Coronary artery (tissue), 2 donors: ENCODE results near the gene FAHD2A.
"Not testable (repeated sequence)": the region's sequence is repeated elsewhere in the genome, so short reads cannot be mapped to it uniquely, and the experiment has no call there.

ENCODE experiments used
- DNase-seq: peaks from one replicate; pipeline ENCODE4 v3.0.0-alpha.2; 2017; ENCODE audit warnings: low spot score
- H3K27ac ChIP-seq, 2 donors: fragments of 200-600 bp; sonication (generic); one replicate each; pipeline ENCODE4 v1.5.1; 2016 to 2019
- H3K4me3 ChIP-seq: fragments of 200-600 bp; sonication (generic); 2 replicates; pipeline ENCODE4 v1.5.1; 2016; ENCODE audit warnings: mild to moderate bottlenecking, moderate library complexity
- TF ChIP-seq, protein P1 (sequence below): fragments of 200-600 bp; sonication (generic); IDR thresholded peaks from one replicate; pipeline ENCODE4 v1.5.1; 2019; ENCODE audit warnings: antibody characterized with exemption

FAHD2A gene

DNA sequence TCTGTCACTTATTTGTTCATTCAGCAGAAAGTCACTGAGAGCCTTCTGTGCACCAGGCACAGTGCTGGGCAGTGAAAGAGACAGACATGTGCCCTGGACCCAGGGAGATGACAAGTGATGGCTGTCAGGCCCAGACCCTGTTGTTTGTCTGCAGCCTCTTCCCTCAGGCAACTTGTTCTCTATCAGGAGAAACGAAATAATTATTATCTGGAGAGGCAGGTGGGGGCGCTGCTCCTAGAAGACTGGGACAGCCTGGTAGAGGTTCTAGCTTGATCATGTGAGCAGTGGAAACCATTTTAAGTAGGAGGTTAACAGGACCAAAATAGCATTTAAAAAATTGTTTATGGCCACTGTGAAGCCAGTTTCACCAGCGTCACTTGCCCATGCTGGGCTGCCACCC lies 2.2 kb downstream of the FAHD2A start:
- not testable (repeated sequence) for H3K27ac ChIP-seq, DNase-seq, H3K4me3 ChIP-seq

DNA sequence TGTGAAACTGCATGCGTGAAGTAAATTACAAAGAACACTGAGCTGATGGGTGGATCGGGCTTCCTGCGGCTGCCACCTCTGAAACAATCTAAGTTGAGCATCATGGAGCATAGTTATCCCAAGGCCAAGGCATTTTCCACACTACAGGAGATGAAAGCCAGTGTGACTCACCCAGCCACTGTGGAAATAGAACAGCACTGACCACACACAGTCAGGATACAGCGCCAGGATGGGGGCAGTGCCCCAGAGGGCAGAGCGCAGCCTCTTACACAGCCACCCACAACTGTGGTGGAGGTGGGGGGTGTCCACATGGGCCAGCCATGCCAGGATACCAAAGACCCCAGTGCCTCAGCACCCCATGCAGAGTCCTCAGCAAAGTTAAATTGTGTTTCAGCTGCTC lies 8.7 kb downstream of the FAHD2A start:
- H3K27ac ChIP-seq, H3K4me3 ChIP-seq: not testable (repeated sequence)
- DNase-seq, result peak; percentile 36

DNA sequence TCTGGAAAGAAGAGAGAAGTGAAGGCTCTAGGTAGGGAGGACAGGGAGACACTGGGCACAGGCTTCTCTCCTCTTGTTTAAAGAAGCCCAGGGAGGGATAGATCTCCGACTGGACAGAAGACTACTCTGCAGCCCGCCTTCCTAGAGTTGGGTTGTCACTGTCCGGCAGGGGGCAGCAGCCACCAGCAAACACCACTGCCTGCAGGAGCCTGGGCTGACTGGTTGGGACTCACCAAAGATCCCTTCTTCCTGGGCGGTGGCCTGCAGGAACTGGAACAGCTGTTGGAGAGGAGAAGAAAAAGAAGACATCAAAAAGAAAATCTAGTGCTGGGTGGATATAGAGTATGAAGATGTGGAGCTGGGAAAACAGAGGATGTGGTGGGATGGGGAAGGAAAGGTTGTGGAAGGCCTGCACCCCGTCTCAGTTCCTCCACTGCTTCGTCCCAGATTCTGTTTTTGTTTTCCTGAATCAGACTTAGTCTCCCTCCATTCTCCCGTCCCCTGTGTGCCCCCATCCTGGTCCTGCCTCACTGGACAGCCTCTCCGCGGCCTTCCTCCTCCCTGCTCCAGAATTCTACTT lies 11.6 kb downstream of the FAHD2A start:
- TF ChIP-seq, protein P1, sequence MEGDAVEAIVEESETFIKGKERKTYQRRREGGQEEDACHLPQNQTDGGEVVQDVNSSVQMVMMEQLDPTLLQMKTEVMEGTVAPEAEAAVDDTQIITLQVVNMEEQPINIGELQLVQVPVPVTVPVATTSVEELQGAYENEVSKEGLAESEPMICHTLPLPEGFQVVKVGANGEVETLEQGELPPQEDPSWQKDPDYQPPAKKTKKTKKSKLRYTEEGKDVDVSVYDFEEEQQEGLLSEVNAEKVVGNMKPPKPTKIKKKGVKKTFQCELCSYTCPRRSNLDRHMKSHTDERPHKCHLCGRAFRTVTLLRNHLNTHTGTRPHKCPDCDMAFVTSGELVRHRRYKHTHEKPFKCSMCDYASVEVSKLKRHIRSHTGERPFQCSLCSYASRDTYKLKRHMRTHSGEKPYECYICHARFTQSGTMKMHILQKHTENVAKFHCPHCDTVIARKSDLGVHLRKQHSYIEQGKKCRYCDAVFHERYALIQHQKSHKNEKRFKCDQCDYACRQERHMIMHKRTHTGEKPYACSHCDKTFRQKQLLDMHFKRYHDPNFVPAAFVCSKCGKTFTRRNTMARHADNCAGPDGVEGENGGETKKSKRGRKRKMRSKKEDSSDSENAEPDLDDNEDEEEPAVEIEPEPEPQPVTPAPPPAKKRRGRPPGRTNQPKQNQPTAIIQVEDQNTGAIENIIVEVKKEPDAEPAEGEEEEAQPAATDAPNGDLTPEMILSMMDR, result peak; percentile 75
- not testable (repeated sequence) for H3K4me3 ChIP-seq
- DNase-seq, result peak; percentile 78
- H3K27ac ChIP-seq, result peak overlapping the region in 1 of 2 donors; percentile 5

DNA sequence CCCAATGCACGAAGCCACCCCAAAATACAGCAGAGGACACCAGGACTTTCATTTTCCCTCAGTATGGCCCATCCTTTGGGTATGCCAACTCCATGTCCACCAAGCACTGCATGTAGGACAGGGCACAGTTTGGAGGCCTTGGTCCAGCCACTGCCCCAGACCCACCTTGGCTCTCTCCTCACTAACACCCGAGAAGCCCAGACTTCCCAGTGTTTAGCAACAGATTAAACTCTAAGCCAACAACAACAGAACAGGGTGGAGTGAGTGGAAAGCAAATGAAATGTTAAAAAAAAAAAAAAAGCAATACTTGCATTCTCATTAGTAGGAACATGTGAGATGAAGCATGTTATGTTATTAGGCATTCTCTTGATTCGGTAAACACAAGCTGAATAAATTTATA lies 12.6 kb downstream of the FAHD2A start:
- DNase-seq, H3K4me3 ChIP-seq, H3K27ac ChIP-seq: not testable (repeated sequence)

DNA sequence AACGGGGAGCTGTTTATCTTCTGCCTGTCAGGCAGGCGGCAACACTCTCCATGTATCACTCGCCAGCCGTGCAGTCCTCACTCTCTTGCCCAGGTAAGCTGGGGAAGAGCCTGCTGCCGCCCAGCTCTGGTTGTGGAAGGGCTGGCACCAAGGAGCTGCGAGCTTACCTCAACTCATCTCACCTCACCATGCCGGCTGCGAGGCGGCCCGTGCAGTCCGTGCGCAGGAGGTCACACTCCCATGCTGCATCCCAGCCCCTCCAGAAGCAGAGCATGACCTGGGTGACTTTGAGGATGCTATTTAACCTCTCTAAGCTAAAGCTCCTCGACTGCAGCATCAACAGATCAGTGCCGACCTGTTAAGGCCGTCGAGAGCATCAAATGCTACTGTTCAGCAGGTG lies 13.1 kb downstream of the FAHD2A start:
- DNase-seq, H3K4me3 ChIP-seq, H3K27ac ChIP-seq: not testable (repeated sequence)

DNA sequence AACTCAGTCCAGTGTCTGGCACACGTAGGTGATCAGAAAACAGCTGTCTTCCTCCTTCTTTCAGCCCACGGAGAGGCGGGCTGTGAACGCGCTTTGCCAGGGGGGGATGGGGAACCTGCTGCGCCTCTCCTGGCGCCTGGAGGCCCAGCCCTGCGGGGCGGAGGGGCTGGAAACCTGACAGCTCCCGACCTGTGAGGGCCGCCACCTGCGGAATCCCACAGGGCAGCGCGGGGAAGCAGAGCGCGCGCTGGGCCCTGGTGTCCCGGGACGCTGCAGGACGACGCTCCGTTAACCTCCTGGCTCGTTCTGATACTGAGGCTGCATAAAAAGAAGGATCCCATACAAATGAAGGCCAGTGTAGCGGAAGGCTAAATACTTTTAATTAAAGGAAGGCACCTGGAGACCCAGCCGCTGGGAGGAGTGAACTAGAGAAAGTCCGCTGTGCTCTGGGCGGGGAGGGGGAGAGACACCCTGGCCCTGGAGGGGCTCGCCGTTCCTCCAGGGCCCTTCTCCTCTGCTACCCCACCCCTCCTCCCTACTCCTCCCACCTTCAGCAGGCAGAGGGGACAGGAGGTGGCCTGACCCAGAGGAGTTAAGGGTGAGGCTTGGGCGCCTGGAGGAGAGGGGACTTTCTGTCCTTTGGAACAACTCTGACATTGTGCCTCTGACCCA lies 24.8 kb downstream of the FAHD2A start:
- not testable (repeated sequence) for H3K27ac ChIP-seq, DNase-seq, H3K4me3 ChIP-seq

DNA sequence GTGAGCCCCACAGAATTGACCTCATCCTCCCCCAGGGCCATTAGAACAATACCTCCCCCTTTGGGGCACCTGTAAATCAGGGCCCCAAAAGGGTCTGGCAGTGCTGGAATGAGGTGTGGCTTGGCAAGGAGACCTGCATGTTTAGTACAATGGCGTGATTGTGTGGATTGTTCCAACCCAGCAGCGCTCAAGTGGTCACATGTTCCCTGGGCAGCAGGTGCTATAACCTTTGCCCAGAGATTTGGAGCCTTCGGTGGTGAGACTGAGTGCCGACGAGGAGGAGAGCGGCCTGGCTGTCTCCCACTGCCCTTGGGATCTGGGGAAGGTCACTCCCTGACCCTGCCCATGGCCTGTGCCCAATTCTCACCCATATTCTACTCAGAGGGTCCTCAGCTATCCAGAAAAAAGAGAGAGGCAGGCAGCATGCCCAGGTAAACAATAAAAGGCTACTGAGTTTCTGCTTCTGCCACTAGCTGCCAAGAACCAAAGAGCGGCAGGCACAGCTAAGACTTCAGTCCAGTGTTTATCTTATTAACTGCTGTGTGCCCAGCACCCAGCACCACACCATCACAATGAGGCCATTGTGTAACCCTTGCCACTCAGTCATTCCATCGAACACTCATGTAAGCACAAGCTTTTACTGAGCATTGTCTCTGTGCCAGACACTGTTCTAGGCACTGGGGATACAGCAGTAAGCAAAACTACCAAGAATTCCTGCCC lies 27.4 kb downstream of the FAHD2A start:
- DNase-seq, H3K27ac ChIP-seq, H3K4me3 ChIP-seq: not testable (repeated sequence)

DNA sequence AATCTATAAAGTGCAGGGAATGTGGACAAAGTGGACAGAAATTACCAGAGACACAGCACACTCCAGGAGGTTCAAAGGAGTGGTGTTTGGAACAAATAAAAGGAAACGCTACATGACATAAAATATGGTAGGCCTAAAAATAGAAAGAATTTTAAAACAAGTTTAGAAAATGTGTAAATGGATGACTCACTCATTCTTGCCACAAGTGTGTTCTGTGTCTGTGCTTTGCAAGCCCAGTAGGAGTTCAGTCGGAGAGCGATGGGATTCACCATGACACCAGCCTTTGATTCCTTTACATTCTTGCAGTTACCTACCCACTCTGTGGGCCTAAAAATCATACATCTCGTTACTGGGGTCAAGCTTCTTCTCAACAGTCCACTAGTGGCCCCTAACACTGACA lies 30.9 kb downstream of the FAHD2A start:
- H3K4me3 ChIP-seq, H3K27ac ChIP-seq, DNase-seq: not testable (repeated sequence)

DNA sequence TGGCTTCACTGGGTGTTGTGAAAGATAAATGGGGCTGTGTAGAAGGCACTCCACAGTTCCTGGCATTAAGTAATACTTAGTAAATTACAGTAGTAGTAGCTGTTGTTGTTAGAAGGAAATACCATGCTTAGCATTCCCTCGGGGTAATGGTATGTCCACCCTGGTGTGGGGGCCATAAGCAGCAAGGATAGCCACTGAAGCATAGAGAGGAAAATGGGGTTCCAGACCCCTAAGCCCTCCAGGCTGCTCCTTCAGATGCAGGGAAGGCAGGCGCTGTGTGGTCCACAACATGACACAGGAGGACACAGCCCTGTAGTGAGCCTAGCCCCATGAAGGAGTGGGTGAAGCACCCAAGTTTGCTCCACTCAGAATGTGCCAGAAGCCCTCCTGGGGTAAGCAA lies 31.5 kb downstream of the FAHD2A start:
- H3K27ac ChIP-seq, DNase-seq, H3K4me3 ChIP-seq: not testable (repeated sequence)

DNA sequence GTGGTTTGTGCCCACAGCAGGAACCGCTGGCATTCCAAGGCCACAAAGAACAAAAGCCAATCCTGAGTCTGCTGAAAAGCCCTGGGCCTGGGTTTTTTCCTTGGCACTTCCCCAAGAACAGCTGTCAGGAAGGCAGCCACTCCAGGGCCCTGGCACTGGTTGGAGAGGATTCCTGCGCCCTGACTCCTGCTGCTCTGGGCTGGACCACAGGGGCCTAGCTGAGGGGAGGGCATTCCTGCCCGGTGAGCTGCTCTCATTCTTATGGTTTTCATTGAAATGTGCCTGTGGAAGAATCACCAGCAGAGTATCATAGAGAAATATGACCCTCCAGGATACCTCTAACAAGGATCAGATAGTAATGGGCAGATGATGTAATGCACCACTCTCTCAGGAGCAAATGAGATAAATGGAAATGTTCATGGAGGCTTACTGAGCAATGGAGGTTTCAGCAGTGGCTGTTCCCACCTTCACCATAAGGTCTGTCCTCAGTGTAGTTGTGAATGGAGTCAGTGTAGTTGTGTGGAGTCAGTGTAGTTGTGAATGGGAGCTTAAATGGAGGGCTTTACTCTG lies 32.1 kb downstream of the FAHD2A start:
- H3K4me3 ChIP-seq, H3K27ac ChIP-seq, DNase-seq: not testable (repeated sequence)

DNA sequence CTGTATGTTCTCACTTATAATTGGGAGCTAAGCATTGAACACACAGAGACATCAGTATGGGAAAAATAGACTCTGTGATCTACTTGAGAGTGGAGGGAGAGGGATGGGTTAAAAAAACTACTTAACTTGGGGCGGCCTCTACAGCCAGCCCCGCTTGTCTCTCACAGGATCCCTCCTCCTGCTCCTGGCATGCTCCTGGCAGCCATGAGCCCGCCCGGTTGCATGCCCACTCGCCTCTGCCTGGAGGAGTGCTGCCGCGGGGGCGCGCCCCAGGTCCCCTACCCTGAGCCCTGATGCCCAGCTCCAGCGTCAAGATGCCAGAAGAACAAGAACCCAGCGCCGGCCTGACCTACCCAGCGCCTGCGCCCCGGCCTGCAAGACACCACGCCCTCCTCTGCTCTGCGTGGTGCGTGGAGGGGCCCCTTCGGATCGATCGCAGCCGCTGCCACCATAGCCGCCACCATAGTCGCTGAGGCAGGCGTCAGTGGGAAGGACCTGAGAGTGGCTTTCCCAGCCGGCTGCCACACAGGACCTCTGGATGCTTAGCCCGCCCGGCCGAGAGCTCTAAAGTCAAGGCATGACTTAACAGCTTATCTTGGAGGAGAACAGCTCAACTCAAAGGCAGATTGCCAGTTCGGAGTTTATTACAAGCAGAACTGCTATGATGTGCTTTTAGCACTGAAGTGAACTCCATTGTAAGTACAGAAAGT lies 32.8 kb downstream of the FAHD2A start:
- H3K27ac ChIP-seq, H3K4me3 ChIP-seq, DNase-seq: not testable (repeated sequence)

DNA sequence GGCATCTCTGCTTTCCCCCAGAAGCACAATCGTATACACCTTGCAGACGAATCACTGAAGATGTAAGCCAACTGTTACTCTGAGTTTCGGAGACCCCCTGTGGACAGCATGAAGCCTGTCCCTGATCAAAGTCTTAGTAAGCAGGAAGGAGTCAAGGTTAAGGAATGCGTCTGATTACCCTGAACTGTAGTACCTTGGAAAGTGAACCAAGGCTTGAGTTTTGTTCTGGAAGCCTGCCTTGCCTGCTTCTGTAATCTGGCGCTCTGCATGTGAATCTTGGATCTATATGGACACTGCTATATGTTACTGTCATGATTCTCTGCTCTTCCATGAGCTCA lies 33.3 kb downstream of the FAHD2A start:
- not testable (repeated sequence) for H3K27ac ChIP-seq, DNase-seq, H3K4me3 ChIP-seq

DNA sequence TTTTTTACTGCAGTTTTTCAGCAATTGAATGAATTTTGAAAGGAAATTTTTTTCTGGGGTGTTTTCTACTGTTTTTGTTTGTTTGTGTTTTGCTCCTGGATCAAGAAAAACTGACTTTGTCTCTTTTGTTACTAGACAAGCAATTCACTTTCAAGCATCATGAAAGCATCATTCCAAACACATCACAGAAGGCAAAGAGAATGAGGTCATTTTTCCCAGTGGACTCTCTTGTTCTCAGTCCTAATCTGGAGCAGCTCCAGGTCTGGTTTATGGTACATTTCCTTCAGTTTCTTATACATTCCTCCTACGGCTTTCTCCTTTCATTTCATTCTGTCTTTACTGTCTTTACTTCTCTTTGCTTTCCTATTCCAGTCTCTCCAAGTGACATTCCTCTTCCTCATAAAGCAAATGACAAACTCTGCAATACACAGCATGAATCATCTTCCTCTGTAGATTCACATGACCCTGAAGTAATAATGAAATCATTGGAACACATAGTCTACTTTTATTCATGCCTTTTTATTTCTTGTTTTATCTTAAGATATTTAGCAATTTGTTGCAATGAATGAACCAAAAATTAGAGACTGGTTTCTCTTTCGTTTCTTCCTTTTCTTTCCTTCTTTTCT lies 40.1 kb downstream of the FAHD2A start:
- DNase-seq, H3K27ac ChIP-seq, H3K4me3 ChIP-seq: not testable (repeated sequence)

DNA sequence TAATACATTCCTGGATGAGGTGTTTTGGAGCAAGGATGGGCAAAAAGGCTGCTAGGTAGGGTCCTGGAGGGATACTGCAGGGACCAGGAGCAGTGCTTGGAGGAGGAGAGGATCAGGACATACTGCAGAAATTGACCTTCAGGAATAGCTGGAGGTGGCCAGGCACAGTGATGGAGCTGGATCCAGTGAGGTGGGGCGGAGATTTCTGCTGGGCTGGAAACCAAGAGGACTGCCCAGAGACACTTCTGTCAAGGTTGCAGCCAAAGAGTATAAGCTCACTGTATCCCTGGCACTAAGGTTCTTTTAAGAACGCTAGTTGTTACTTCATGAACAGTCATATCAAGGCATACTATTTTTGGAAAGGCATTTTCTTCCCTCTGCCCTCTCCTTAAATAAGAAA lies 42.8 kb downstream of the FAHD2A start:
- H3K27ac ChIP-seq, H3K4me3 ChIP-seq, DNase-seq: not testable (repeated sequence)

DNA sequence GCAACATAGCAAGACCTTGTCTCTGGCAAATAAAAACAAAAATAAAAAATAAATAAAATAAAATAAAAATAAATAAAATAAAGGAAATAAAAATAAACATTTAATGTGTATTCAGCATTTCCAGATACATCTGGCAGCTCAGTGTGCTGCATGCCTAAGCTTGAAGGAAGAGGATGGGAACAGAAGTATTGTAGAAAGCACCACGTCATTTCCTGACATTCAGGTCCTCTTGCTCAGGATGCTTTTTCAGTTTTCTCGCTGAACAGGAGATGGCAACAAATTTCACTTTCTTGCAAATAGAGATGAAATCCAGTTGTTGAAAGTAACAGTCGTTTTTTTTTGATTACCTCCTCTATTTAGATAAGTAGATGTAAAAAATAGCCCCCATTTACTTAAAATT lies 60.8 kb downstream of the FAHD2A start:
- not testable (repeated sequence) for DNase-seq, H3K4me3 ChIP-seq, H3K27ac ChIP-seq
